GM19328 (cell line): Measurements from ENCODE around the gene TRIM41.
"Not testable (repeated sequence)": the region's sequence is repeated elsewhere in the genome, so short reads cannot be mapped to it uniquely, and the experiment has no call there.

ENCODE experiments used
- ATAC-seq: cut with Tn5 transposase; IDR thresholded peaks from one replicate; pipeline ENCODE4 v1.9.1; 2021; ENCODE audit warnings: mild to moderate bottlenecking, moderate library complexity; ENCODE audit not compliant: unreplicated experiment

TRIM41 gene

GRCh38 chr5:181248277-181248676 is 25.2 kb downstream of the TRIM41 start:
- no peak for ATAC-seq

- no peak for ATAC-seq
Measured at GRCh38 chr5:181255276-181255675, 32.2 kb downstream of the TRIM41 start.

GRCh38 chr5:181255836-181256578 is 32.9 kb downstream of the TRIM41 start:
- ATAC-seq, result no peak

- ATAC-seq, result no peak
Measured at GRCh38 chr5:181258576-181258975, 35.5 kb downstream of the TRIM41 start.

- ATAC-seq, result no peak
Measured at GRCh38 chr5:181259283-181259682, 36.2 kb downstream of the TRIM41 start.

GRCh38 chr5:181259974-181260719 is 37.1 kb downstream of the TRIM41 start:
- no peak for ATAC-seq

- ATAC-seq, result peak; percentile 83
Measured at GRCh38 chr5:181260720-181261319, 37.7 kb downstream of the TRIM41 start, which contains the start of gene TRIM52. TRIM52 (minus strand) TSS chr5:181261143; CDS start chr5:181260813, 330 bp downstream.

GRCh38 chr5:181261320-181262049 is 38.4 kb downstream of the TRIM41 start:
- peak; percentile 45 for ATAC-seq

- no peak for ATAC-seq
Measured at GRCh38 chr5:181263633-181264032, 40.6 kb downstream of the TRIM41 start.

GRCh38 chr5:181265092-181265671 is 42.1 kb downstream of the TRIM41 start:
- ATAC-seq, result no peak

- not testable (repeated sequence) for ATAC-seq
Measured at GRCh38 chr5:181267291-181267904, 44.3 kb downstream of the TRIM41 start.

- ATAC-seq, result not testable (repeated sequence)
Measured at GRCh38 chr5:181267907-181268306, 44.8 kb downstream of the TRIM41 start.

GRCh38 chr5:181271081-181271480 is 48.0 kb downstream of the TRIM41 start:
- ATAC-seq, result no peak

GRCh38 chr5:181273433-181273744 is 50.3 kb downstream of the TRIM41 start:
- not testable (repeated sequence) for ATAC-seq

GRCh38 chr5:181280251-181280762 is 57.2 kb downstream of the TRIM41 start:
- ATAC-seq, result no peak

- ATAC-seq, result no peak
Measured at GRCh38 chr5:181281077-181281983, 58.2 kb downstream of the TRIM41 start.

GRCh38 chr5:181281984-181282316 is 58.9 kb downstream of the TRIM41 start:
- no peak for ATAC-seq

- not testable (repeated sequence) for ATAC-seq
Measured at GRCh38 chr5:181282415-181282814, 59.3 kb downstream of the TRIM41 start.

- no peak for ATAC-seq
Measured at GRCh38 chr5:181282874-181283273, 59.8 kb downstream of the TRIM41 start.
